Measurements from ENCODE around the gene RNF145. TPM values are rescaled to one million over a fixed set of nuclear protein-coding genes. Genes with fewer than 3 reads are reported as not detected.

Gene RNF145
- total and polyA plus RNA-seq, 2 of the 13 experiments (the other 11 are each of a cell fraction or from before 2014, with no cell fraction given) = 24.6 TPM

DNA sequence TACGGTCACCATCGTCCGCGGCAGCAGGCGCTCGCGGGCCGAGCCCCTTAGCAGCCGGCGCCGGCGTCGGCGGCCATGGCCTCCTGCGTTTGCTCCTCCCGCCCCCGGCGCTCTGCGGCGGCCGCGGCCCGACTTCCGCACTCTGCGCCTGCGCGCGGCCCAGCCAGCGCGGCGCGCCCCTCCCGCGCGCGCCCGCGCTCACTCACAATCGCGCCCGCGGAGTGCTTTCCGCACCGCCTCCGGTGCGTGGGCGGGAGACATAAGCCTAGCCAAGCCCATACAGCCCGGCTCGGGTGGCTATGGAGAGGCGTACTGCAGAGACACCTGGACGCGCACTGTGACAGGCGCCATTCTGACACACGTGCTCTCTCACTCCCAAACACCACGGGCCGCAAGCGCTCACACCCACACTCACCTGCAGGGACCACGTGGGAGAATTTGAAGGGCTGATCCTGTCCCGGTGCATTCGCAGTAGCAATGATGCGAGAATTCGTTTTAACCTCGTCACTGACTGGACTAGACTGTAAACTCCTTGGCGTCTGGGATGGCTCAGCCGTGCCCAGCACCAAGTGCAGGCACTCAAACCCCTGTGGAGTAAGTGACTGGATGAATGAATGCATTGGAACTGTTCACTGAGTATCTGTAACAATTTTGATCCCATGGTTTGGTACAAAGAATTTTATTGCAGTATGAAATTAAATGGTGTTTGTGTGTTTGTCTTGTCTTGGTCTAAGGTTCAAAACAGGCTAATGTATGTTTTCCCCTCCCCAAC is at the start of gene RNF145 (continued):
- no peak for TF ChIP-seq CREM (IDR thresholded peaks at IDR 0.05)
- no peak for TF ChIP-seq CREM (CRISPR knock-in tag; IDR thresholded peaks at IDR 0.05)
- TF ChIP-seq, protein P1, sequence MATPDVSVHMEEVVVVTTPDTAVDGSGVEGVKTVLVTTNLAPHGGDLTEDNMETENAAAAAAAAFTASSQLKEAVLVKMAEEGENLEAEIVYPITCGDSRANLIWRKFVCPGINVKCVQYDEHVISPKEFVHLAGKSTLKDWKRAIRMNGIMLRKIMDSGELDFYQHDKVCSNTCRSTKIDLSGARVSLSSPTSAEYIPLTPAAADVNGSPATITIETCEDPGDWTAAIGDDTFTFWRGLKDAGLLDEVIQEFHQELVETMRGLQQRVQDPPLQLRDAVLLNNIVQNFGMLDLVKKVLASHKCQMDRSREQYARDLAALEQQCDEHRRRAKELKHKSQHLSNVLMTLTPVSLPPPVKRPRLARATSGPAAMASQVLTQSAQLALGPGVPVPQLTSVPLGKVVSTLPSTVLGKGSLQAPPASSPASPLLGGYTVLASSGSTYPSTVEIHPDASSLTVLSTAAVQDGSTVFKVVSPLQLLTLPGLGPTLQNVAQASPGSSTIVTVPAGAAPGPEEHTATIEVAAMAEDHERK (CRISPR knock-in tag; IDR thresholded peaks at IDR 0.05; ENCODE audit: low read depth) = no peak
- no peak for TF ChIP-seq CEBPB (IDR thresholded peaks at IDR 0.05; ENCODE audit: borderline replicate concordance, low read depth, low read length)
- TF ChIP-seq DPF2 (CRISPR knock-in tag; IDR thresholded peaks at IDR 0.05; ENCODE audit: borderline replicate concordance, low read depth) = 0 out of 2 replicates have a peak, but pooled peaks have one; percentile 28
- peak; percentile 62; the same call in 1 of the 2 replicates for TF ChIP-seq ZNF543 (CRISPR knock-in tag; IDR thresholded peaks at IDR 0.05)
- TF ChIP-seq ZNF569 (CRISPR knock-in tag; IDR thresholded peaks at IDR 0.05; ENCODE audit: borderline replicate concordance) = no peak
- TF ChIP-seq RCOR2 (CRISPR knock-in tag; IDR thresholded peaks at IDR 0.05) = no peak
- TF ChIP-seq SOX13 (IDR thresholded peaks at IDR 0.05) = no peak
- no peak for TF ChIP-seq SOX13 (CRISPR knock-in tag; conservative IDR thresholded peaks at IDR 0.05 in 1 of 2, IDR thresholded peaks at IDR 0.05 in 1 of 2)
- TF ChIP-seq ZNF124 (CRISPR knock-in tag; IDR thresholded peaks at IDR 0.05) = peak; percentile 62; the same call in 1 of the 2 replicates
- 0 out of 2 replicates have a peak, but pooled peaks have one; percentile 75 for TF ChIP-seq ZNF678 (CRISPR knock-in tag; IDR thresholded peaks at IDR 0.05)
- TF ChIP-seq ZZZ3 (CRISPR knock-in tag; IDR thresholded peaks at IDR 0.05; ENCODE audit: borderline replicate concordance) = no peak; the same call in 1 of the 2 replicates
- TF ChIP-seq, protein P2, sequence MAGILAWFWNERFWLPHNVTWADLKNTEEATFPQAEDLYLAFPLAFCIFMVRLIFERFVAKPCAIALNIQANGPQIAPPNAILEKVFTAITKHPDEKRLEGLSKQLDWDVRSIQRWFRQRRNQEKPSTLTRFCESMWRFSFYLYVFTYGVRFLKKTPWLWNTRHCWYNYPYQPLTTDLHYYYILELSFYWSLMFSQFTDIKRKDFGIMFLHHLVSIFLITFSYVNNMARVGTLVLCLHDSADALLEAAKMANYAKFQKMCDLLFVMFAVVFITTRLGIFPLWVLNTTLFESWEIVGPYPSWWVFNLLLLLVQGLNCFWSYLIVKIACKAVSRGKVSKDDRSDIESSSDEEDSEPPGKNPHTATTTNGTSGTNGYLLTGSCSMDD (CRISPR knock-in tag; IDR thresholded peaks at IDR 0.05) = no peak
- TF ChIP-seq, protein P3, sequence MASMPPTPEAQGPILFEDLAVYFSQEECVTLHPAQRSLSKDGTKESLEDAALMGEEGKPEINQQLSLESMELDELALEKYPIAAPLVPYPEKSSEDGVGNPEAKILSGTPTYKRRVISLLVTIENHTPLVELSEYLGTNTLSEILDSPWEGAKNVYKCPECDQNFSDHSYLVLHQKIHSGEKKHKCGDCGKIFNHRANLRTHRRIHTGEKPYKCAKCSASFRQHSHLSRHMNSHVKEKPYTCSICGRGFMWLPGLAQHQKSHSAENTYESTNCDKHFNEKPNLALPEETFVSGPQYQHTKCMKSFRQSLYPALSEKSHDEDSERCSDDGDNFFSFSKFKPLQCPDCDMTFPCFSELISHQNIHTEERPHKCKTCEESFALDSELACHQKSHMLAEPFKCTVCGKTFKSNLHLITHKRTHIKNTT (CRISPR knock-in tag; IDR thresholded peaks at IDR 0.05) = no peak
- no peak for TF ChIP-seq ZNF496 (CRISPR knock-in tag; IDR thresholded peaks at IDR 0.05; ENCODE audit: insufficient replicate concordance)
- TF ChIP-seq, protein P4, sequence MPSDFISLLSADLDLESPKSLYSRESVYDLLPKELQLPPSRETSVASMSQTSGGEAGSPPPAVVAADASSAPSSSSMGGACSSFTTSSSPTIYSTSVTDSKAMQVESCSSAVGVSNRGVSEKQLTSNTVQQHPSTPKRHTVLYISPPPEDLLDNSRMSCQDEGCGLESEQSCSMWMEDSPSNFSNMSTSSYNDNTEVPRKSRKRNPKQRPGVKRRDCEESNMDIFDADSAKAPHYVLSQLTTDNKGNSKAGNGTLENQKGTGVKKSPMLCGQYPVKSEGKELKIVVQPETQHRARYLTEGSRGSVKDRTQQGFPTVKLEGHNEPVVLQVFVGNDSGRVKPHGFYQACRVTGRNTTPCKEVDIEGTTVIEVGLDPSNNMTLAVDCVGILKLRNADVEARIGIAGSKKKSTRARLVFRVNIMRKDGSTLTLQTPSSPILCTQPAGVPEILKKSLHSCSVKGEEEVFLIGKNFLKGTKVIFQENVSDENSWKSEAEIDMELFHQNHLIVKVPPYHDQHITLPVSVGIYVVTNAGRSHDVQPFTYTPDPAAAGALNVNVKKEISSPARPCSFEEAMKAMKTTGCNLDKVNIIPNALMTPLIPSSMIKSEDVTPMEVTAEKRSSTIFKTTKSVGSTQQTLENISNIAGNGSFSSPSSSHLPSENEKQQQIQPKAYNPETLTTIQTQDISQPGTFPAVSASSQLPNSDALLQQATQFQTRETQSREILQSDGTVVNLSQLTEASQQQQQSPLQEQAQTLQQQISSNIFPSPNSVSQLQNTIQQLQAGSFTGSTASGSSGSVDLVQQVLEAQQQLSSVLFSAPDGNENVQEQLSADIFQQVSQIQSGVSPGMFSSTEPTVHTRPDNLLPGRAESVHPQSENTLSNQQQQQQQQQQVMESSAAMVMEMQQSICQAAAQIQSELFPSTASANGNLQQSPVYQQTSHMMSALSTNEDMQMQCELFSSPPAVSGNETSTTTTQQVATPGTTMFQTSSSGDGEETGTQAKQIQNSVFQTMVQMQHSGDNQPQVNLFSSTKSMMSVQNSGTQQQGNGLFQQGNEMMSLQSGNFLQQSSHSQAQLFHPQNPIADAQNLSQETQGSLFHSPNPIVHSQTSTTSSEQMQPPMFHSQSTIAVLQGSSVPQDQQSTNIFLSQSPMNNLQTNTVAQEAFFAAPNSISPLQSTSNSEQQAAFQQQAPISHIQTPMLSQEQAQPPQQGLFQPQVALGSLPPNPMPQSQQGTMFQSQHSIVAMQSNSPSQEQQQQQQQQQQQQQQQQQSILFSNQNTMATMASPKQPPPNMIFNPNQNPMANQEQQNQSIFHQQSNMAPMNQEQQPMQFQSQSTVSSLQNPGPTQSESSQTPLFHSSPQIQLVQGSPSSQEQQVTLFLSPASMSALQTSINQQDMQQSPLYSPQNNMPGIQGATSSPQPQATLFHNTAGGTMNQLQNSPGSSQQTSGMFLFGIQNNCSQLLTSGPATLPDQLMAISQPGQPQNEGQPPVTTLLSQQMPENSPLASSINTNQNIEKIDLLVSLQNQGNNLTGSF (CRISPR knock-in tag; IDR thresholded peaks at IDR 0.05) = peak; percentile 75
- TF ChIP-seq ZNF605 (CRISPR knock-in tag; IDR thresholded peaks at IDR 0.05) = peak; percentile 85
- no peak for TF ChIP-seq ZNF549 (CRISPR knock-in tag; IDR thresholded peaks at IDR 0.05)
- peak; percentile 57; the same call in 1 of the 2 replicates for TF ChIP-seq ZMAT3 (CRISPR knock-in tag; conservative IDR thresholded peaks at IDR 0.05)
- peak; percentile 57; the same call in 1 of the 2 replicates for TF ChIP-seq TAF1 (CRISPR knock-in tag; IDR thresholded peaks at IDR 0.05)
- no peak for TF ChIP-seq HOXA7 (CRISPR knock-in tag; IDR thresholded peaks at IDR 0.05)

Data from HepG2 (cell line).